Measurements from ENCODE around the gene ARHGEF12. TPM values are rescaled to one million over a fixed set of nuclear protein-coding genes. Genes with fewer than 3 reads are reported as not detected.
A peak's percentile ranks its signal among the peaks of the same experiment; 100 is the strongest.

ARHGEF12 gene
- polyA plus RNA-seq, 2 donors, result 15.3 to 17.9 TPM

- no peaks in the 10 kb centered on the region for H3K27me3 ChIP-seq (ENCODE audit: control insufficient read depth in 1 of 2, insufficient read depth in 2 of 2, low read length in 2 of 2)
- no peaks in the 10 kb centered on the region for H3K9me3 ChIP-seq (ENCODE audit: control insufficient read depth in 2 of 2, insufficient read depth in 1 of 2, low read depth in 1 of 2, low read length in 1 of 2)
- H3K27ac ChIP-seq (ENCODE audit: low read depth in 2 of 2, low read length in 1 of 2), result no peak overlapping the region
- H3K4me1 ChIP-seq (ENCODE audit: control insufficient read depth in 2 of 2, insufficient read depth in 2 of 2, low read length in 1 of 2), result peaks cover 0 to 2% of the 10 kb centered on the region in 2 donors
- no peak overlapping the region for H3K4me3 ChIP-seq (ENCODE audit: low read depth in 1 of 2, low read length in 2 of 2)
- 79 to 86% methylated on average over 6 of the region's 6 CpGs for WGBS, 2 donors
- H3K36me3 ChIP-seq (ENCODE audit: control insufficient read depth in 2 of 2, insufficient read depth in 2 of 2, low read length in 1 of 2), result no peaks in the 10 kb centered on the region
These were observed 40.5 kb downstream of the ARHGEF12 start for GRCh38 chr11:120376547-120377182.

- H3K27me3 ChIP-seq (ENCODE audit: control insufficient read depth in 1 of 2, insufficient read depth in 2 of 2, low read length in 2 of 2), result no peaks in the 10 kb centered on the region
- H3K27ac ChIP-seq (ENCODE audit: low read depth in 2 of 2, low read length in 1 of 2), result no peak overlapping the region
- no peaks in the 10 kb centered on the region for H3K9me3 ChIP-seq (ENCODE audit: control insufficient read depth in 2 of 2, insufficient read depth in 1 of 2, low read depth in 1 of 2, low read length in 1 of 2)
- 65 to 71% methylated on average over 3 of the region's 3 CpGs for WGBS, 2 donors
- H3K4me1 ChIP-seq (ENCODE audit: control insufficient read depth in 2 of 2, insufficient read depth in 2 of 2, low read length in 1 of 2), result peaks cover under 1 to 2% of the 10 kb centered on the region in 2 donors
- H3K36me3 ChIP-seq (ENCODE audit: control insufficient read depth in 2 of 2, insufficient read depth in 2 of 2, low read length in 1 of 2), result no peaks in the 10 kb centered on the region
- H3K4me3 ChIP-seq (ENCODE audit: low read depth in 1 of 2, low read length in 2 of 2), result no peak overlapping the region
These were observed 42.3 kb downstream of the ARHGEF12 start for GRCh38 chr11:120378474-120378873.

GRCh38 chr11:120381401-120381800 is 45.2 kb downstream of the ARHGEF12 start:
- Histone ChIP-seq H3K4me1 (ENCODE audit: control insufficient read depth in 2 of 2, insufficient read depth in 2 of 2, low read length in 1 of 2) (peaks cover 3 to 4% of the 10 kb centered on the region in 2 donors), H3K9me3 (ENCODE audit: control insufficient read depth in 2 of 2, insufficient read depth in 1 of 2, low read depth in 1 of 2, low read length in 1 of 2) (no peaks in the 10 kb centered on the region)

GRCh38 chr11:120383518-120384155 is 47.4 kb downstream of the ARHGEF12 start:
- Histone ChIP-seq H3K27me3 (ENCODE audit: control insufficient read depth in 1 of 2, insufficient read depth in 2 of 2, low read length in 2 of 2) (no peaks in the 10 kb centered on the region), H3K4me3 (ENCODE audit: low read depth in 1 of 2, low read length in 2 of 2) (no peak overlapping the region), H3K36me3 (ENCODE audit: control insufficient read depth in 2 of 2, insufficient read depth in 2 of 2, low read length in 1 of 2) (no peaks in the 10 kb centered on the region), H3K9me3 (ENCODE audit: control insufficient read depth in 2 of 2, insufficient read depth in 1 of 2, low read depth in 1 of 2, low read length in 1 of 2) (no peaks in the 10 kb centered on the region), H3K27ac (ENCODE audit: low read depth in 2 of 2, low read length in 1 of 2) (peak overlapping the region in 1 of 2 donors; percentile 13), H3K4me1 (ENCODE audit: control insufficient read depth in 2 of 2, insufficient read depth in 2 of 2, low read length in 1 of 2) (peaks cover 3 to 4% of the 10 kb centered on the region in 2 donors)
- 69 to 76% methylated on average over 4 of the region's 4 CpGs for WGBS, 2 donors

More at GRCh38 chr11:120381401-120381800, 45.2 kb downstream of the ARHGEF12 start:
- no peaks in the 10 kb centered on the region for H3K36me3 ChIP-seq (ENCODE audit: control insufficient read depth in 2 of 2, insufficient read depth in 2 of 2, low read length in 1 of 2)
- H3K27me3 ChIP-seq (ENCODE audit: control insufficient read depth in 1 of 2, insufficient read depth in 2 of 2, low read length in 2 of 2), result no peaks in the 10 kb centered on the region
- no peak overlapping the region for H3K27ac ChIP-seq (ENCODE audit: low read depth in 2 of 2, low read length in 1 of 2)
- H3K4me3 ChIP-seq (ENCODE audit: low read depth in 1 of 2, low read length in 2 of 2), result no peak overlapping the region
- 77 to 81% methylated on average over 7 of the region's 7 CpGs for WGBS, 2 donors

- peaks cover 3 to 4% of the 10 kb centered on the region in 2 donors for H3K4me1 ChIP-seq (ENCODE audit: control insufficient read depth in 2 of 2, insufficient read depth in 2 of 2, low read length in 1 of 2)
These were observed 48.3 kb downstream of the ARHGEF12 start for GRCh38 chr11:120384476-120384875.

GRCh38 chr11:120385110-120385509 is 48.9 kb downstream of the ARHGEF12 start:
- Histone ChIP-seq H3K27ac (ENCODE audit: low read depth in 2 of 2, low read length in 1 of 2) (no peak overlapping the region), H3K27me3 (ENCODE audit: control insufficient read depth in 1 of 2, insufficient read depth in 2 of 2, low read length in 2 of 2) (no peaks in the 10 kb centered on the region), H3K4me3 (ENCODE audit: low read depth in 1 of 2, low read length in 2 of 2) (no peak overlapping the region), H3K4me1 (ENCODE audit: control insufficient read depth in 2 of 2, insufficient read depth in 2 of 2, low read length in 1 of 2) (peaks cover 3 to 4% of the 10 kb centered on the region in 2 donors), H3K9me3 (ENCODE audit: control insufficient read depth in 2 of 2, insufficient read depth in 1 of 2, low read depth in 1 of 2, low read length in 1 of 2) (no peaks in the 10 kb centered on the region), H3K36me3 (ENCODE audit: control insufficient read depth in 2 of 2, insufficient read depth in 2 of 2, low read length in 1 of 2) (no peaks in the 10 kb centered on the region)
- 66 to 72% methylated on average over 5 of the region's 5 CpGs for WGBS, 2 donors

More at GRCh38 chr11:120384476-120384875, 48.3 kb downstream of the ARHGEF12 start:
- Histone ChIP-seq H3K36me3 (ENCODE audit: control insufficient read depth in 2 of 2, insufficient read depth in 2 of 2, low read length in 1 of 2) (no peaks in the 10 kb centered on the region), H3K27me3 (ENCODE audit: control insufficient read depth in 1 of 2, insufficient read depth in 2 of 2, low read length in 2 of 2) (no peaks in the 10 kb centered on the region), H3K27ac (ENCODE audit: low read depth in 2 of 2, low read length in 1 of 2) (no peak overlapping the region), H3K4me3 (ENCODE audit: low read depth in 1 of 2, low read length in 2 of 2) (no peak overlapping the region), H3K9me3 (ENCODE audit: control insufficient read depth in 2 of 2, insufficient read depth in 1 of 2, low read depth in 1 of 2, low read length in 1 of 2) (no peaks in the 10 kb centered on the region)
- 53 to 54% methylated on average over 1 of the region's 1 CpG for WGBS, 2 donors

GRCh38 chr11:120385655-120386054 is 49.4 kb downstream of the ARHGEF12 start:
- peaks cover 3 to 4% of the 10 kb centered on the region in 2 donors for H3K4me1 ChIP-seq (ENCODE audit: control insufficient read depth in 2 of 2, insufficient read depth in 2 of 2, low read length in 1 of 2)

GRCh38 chr11:120386318-120386717 is 50.1 kb downstream of the ARHGEF12 start:
- Histone ChIP-seq H3K27ac (ENCODE audit: low read depth in 2 of 2, low read length in 1 of 2) (no peak overlapping the region), H3K4me1 (ENCODE audit: control insufficient read depth in 2 of 2, insufficient read depth in 2 of 2, low read length in 1 of 2) (peaks cover 3 to 4% of the 10 kb centered on the region in 2 donors), H3K4me3 (ENCODE audit: low read depth in 1 of 2, low read length in 2 of 2) (no peak overlapping the region), H3K27me3 (ENCODE audit: control insufficient read depth in 1 of 2, insufficient read depth in 2 of 2, low read length in 2 of 2) (no peaks in the 10 kb centered on the region), H3K36me3 (ENCODE audit: control insufficient read depth in 2 of 2, insufficient read depth in 2 of 2, low read length in 1 of 2) (no peaks in the 10 kb centered on the region), H3K9me3 (ENCODE audit: control insufficient read depth in 2 of 2, insufficient read depth in 1 of 2, low read depth in 1 of 2, low read length in 1 of 2) (no peaks in the 10 kb centered on the region)
- 89 to 91% methylated on average over 1 of the region's 1 CpG for WGBS, 2 donors

More at GRCh38 chr11:120385655-120386054, 49.4 kb downstream of the ARHGEF12 start:
- Histone ChIP-seq H3K4me3 (ENCODE audit: low read depth in 1 of 2, low read length in 2 of 2) (no peak overlapping the region), H3K27ac (ENCODE audit: low read depth in 2 of 2, low read length in 1 of 2) (no peak overlapping the region), H3K9me3 (ENCODE audit: control insufficient read depth in 2 of 2, insufficient read depth in 1 of 2, low read depth in 1 of 2, low read length in 1 of 2) (no peaks in the 10 kb centered on the region), H3K36me3 (ENCODE audit: control insufficient read depth in 2 of 2, insufficient read depth in 2 of 2, low read length in 1 of 2) (no peaks in the 10 kb centered on the region), H3K27me3 (ENCODE audit: control insufficient read depth in 1 of 2, insufficient read depth in 2 of 2, low read length in 2 of 2) (no peaks in the 10 kb centered on the region)
- 63 to 67% methylated on average over 2 of the region's 2 CpGs for WGBS, 2 donors

- H3K27me3 ChIP-seq (ENCODE audit: control insufficient read depth in 1 of 2, insufficient read depth in 2 of 2, low read length in 2 of 2), result no peaks in the 10 kb centered on the region
- H3K4me1 ChIP-seq (ENCODE audit: control insufficient read depth in 2 of 2, insufficient read depth in 2 of 2, low read length in 1 of 2), result peaks cover 2 to 3% of the 10 kb centered on the region in 2 donors
- no peaks in the 10 kb centered on the region for H3K9me3 ChIP-seq (ENCODE audit: control insufficient read depth in 2 of 2, insufficient read depth in 1 of 2, low read depth in 1 of 2, low read length in 1 of 2)
- H3K36me3 ChIP-seq (ENCODE audit: control insufficient read depth in 2 of 2, insufficient read depth in 2 of 2, low read length in 1 of 2), result no peaks in the 10 kb centered on the region
- no peak overlapping the region for H3K4me3 ChIP-seq (ENCODE audit: low read depth in 1 of 2, low read length in 2 of 2)
- no peak overlapping the region for H3K27ac ChIP-seq (ENCODE audit: low read depth in 2 of 2, low read length in 1 of 2)
- 49 to 66% methylated on average over 2 of the region's 2 CpGs for WGBS, 2 donors
These were observed 50.7 kb downstream of the ARHGEF12 start for GRCh38 chr11:120386774-120387371.

Measured in esophagus (tissue), 2 donors.